Limb (tissue), 2 donors: ENCODE data around the gene ZFP36.

ENCODE experiments used
- DNase-seq, 2 donors: peaks; one replicate each; pipeline ENCODE4 v3.0.0-alpha.2; 2016; ENCODE audit errors: extremely low spot score in 2 of 2

ZFP36 gene

DNA sequence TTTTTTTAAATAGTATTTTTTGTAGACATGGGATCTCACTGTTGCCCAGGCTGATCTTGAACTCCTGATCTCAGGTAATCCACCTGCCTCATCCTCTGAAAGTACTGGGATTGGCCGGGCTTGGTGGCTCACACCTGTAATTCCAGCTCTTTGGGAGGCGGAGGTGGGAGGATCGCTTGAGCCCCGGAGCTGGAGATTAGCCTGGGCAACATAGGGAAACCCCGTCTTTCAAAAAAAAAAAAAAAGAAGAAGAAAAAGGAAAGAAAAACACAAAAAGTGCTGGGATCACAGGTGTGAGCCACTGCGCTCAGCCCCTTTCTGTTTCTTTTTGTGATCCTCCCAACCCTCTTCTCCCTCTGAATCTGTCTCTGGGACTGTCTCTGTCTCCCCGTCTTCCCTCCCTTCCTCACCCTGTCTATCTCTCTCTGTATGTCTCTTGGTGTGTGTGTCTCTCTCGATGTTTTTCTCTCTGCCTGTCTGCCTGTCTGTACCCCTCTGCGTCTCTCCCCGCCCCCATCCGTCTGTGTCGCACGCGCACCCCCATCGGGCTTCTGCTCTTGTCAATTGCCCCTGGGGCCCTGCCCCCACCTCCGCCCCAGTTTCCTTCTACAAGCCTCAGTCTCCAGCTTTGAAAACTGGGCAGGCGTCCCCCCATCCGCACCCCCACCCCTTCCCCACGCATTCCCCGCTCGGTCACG is 540 bp upstream of the ZFP36 start:
- DNase-seq: no peak

DNA sequence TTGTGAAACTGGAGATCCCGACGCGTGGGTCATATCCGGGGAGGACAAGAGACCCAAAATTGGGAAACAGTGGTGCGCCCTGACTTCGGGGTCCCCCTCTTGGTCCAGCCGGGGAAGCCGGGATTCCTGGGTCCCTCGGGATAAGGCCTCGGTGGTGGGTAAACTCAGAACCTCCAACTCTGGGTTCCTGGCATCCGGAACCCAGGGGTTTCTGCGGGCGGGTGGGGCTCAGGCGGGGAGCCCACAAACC is 688 bp downstream of the ZFP36 start:
- no peak for DNase-seq

DNA sequence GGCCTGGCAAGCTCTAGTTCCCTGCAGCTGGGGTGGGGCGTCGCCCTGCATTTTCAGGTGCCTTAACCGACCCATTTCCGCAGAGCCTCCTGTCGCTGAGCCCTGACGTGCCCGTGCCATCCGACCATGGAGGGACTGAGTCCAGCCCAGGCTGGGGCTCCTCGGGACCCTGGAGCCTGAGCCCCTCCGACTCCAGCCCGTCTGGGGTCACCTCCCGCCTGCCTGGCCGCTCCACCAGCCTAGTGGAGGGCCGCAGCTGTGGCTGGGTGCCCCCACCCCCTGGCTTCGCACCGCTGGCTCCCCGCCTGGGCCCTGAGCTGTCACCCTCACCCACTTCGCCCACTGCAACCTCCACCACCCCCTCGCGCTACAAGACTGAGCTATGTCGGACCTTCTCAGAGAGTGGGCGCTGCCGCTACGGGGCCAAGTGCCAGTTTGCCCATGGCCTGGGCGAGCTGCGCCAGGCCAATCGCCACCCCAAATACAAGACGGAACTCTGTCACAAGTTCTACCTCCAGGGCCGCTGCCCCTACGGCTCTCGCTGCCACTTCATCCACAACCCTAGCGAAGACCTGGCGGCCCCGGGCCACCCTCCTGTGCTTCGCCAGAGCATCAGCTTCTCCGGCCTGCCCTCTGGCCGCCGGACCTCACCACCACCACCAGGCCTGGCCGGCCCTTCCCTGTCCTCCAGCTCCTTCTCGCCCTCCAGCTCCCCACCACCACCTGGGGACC is 1.2 kb downstream of the ZFP36 start:
- DNase-seq: peak in 1 of 2 donors; percentile 62

- DNase-seq: no peak
These were observed 2.0 kb downstream of the ZFP36 start for GRCh38 chr19:39408392-39409207.

- DNase-seq: peak; percentile 56 to 87
These were observed 2.8 kb downstream of the ZFP36 start for GRCh38 chr19:39409208-39410016.

GRCh38 chr19:39410017-39410830 is 3.6 kb downstream of the ZFP36 start:
- DNase-seq: peak; percentile 72 to 80

GRCh38 chr19:39410831-39411080 is 4.1 kb downstream of the ZFP36 start:
- DNase-seq: no peak

DNA sequence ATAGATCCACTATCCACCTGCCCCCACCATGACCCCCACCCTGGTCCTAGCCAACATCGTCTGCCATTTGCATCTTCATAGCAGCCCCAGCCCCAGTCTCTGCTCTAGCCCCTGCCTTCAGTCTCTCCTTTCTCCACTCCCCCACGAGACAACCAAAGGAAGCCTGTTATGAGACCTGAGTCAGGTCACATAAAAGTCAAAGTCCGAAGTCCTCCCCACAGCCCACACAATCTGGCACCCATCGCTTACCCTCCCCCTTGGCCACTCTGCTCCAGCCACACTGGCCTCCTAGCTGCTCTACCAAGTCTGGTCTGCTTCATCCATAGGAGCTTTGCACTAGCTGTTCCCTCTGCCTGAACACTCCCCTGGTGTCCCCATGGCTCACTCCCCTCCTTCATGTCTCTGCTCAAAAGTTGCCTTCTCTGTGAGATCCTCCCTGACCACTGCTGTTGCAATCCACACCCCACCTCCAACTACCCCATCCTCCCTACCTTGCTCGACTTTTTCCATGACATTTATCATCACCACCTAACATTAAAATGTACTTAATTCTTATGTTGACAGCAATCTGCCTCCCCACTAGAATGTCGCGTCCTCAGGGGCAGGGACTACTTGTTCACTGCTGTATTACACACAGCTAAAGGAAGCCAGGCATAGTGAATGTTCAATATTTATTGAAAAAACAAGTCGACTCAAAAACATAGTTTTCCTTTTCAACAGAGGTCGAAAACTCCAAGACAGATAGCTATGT is 4.6 kb downstream of the ZFP36 start:
- DNase-seq: no peak

- peak; percentile 90 to 91 for DNase-seq
These were observed 5.1 kb downstream of the ZFP36 start for GRCh38 chr19:39411832-39412099.

GRCh38 chr19:39412100-39412866 is 5.6 kb downstream of the ZFP36 start, which contains the start of gene PLEKHG2:
Gene PLEKHG2, plus strand, starts transcription at chr19:39412669. Its CDS starts 1,418 bp downstream, at chr19:39414087.
- peak; percentile 99 for DNase-seq

DNA sequence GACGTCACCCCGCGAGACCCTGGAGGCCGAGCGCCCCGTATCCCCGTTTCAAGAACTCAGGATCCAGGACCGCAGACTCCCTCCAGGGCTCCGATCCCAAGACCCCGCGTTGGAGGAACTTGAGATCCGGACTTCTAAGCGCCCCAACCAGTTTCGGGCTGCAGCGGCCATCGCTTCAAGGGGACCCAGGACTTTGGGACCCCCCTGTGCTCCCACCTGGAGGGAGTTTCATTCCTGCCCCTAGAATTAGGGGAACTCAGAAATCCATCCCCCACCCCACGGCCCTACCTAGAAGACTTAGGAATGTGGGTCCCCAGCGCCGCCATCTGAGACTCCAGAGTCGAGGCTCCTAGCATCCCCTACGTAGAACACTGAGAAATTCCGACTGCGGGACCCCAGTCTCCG is 6.2 kb downstream of the ZFP36 start:
- no peak for DNase-seq

DNA sequence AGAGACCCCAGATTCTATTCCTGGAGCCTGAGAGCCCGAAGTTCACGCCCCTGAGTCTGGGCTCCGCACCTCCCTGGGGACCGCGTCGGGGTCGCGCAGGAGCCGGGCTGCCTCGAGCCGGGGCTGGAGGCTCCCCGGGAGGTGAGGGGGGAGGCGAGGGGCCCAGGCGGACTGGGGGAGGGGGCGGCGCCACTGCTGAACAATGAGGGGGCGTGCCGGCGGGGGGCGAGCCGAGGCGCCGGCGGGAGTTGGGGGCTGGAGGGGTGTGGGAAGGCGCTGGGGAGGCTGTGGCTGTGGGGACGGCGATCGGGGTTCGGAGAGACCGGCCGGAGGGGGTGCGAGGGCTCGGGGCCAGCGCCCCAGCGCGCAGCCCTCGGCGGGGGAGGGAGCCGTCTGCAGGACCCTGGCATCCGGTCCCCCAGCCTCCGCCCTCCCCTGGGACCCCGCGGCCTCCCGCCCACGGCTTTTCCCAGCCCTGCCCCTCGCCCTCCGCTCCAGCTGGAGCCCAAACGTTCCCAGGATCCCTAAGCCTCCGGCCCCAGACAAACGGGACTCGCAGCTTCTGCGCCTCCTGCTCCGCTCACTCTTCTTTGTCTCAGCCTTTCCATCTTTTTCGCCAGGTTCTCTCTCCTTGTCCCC is 6.7 kb downstream of the ZFP36 start:
- peak; percentile 76 to 91 for DNase-seq

- DNase-seq: no peak
These were observed 7.4 kb downstream of the ZFP36 start for GRCh38 chr19:39413911-39414608.

GRCh38 chr19:39415111-39416046 is 8.7 kb downstream of the ZFP36 start:
- DNase-seq: no peak

- no peak for DNase-seq
These were observed 9.8 kb downstream of the ZFP36 start for GRCh38 chr19:39416152-39417120.

GRCh38 chr19:39417463-39418181 is 11.0 kb downstream of the ZFP36 start:
- DNase-seq: no peak
